ENCODE measurements around the gene ZEB1.
A peak's percentile ranks its signal among the peaks of the same experiment; 100 is the strongest.
"Not testable (repeated sequence)": the region's sequence is repeated elsewhere in the genome, so short reads cannot be mapped to it uniquely, and the experiment has no call there.

ZEB1 gene

GRCh38 chr10:31318382-31318853 lies 598 bp upstream of the ZEB1 start:
- DNase-seq (ENCODE audit: low read depth in 3 of 3) = peak in 2 of 3 donors; percentile 41 to 70

- DNase-seq (ENCODE audit: low read depth in 3 of 3) = peak in 1 of 3 donors; percentile 22
Observed at GRCh38 chr10:31319602-31320549, 860 bp downstream of the ZEB1 start.

- DNase-seq (ENCODE audit: low read depth in 3 of 3) = peak in 1 of 3 donors; percentile 4
Observed at GRCh38 chr10:31320550-31321211, 1.7 kb downstream of the ZEB1 start.

- no peak for DNase-seq (ENCODE audit: low read depth in 3 of 3)
Observed at GRCh38 chr10:31321396-31321941, 2.5 kb downstream of the ZEB1 start.

DNA sequence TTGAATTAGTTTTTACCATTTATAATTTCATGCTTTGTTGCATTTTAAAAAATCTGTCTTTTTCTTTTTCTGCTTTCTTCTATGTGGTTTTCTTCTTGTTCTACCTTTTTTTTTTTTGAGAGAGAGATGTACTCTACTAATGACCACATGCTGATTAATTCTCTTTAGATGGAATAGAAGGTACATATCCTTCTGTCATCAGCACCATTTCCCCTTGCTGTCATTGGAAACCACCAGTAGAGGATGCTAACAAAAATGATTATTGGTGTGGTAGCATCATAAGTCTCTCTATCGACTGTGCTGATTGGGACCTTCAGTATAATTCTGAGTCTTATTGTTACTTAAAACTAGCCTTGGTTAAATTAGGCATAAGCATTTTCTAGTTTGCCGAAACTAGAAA lies 3.6 kb downstream of the ZEB1 start:
- no peak for DNase-seq (ENCODE audit: low read depth in 3 of 3)

- no peak for DNase-seq (ENCODE audit: low read depth in 3 of 3)
Observed at GRCh38 chr10:31340343-31340742, 21.3 kb downstream of the ZEB1 start.

DNA sequence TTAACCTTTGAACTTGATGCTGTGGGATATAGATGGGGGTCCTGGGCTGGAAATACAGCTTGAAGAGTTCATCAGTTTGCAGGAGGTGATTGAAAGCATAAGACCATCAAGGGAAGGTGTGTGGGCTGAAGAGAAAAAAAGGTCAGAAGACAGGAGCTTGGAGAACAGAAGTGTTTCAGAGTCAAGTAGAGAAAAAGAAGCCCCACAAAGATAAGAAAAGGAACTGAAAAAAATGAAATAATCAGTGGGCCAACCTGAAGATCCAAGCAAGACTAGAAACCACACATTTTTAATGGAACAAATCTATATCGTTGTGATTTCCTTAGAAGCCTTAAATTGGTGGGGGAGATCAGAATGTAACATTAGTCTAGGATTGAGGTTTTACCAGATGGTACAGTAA lies 22.5 kb downstream of the ZEB1 start:
- DNase-seq (ENCODE audit: low read depth in 3 of 3) = no peak

- no peak for DNase-seq (ENCODE audit: low read depth in 3 of 3)
Observed at GRCh38 chr10:31343009-31343408, 24.0 kb downstream of the ZEB1 start.

DNA sequence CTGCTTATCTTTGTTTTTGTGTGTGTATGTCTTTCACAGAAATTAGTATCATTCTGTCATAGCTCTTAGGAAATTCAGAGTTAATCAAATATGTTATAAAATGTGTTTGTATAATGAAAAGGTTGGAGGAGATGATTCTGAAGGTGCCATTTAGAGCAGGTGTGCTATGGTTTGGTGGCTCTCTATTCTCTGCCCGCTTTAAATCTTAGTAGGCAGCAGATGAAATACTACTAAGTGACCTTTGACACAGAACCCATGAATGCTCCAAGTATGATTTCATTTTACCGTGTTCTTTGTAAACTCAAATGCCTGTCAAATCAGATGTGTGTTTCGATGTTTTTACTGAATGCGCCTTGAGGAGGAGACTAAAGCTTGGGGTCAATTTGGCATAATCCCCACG lies 24.5 kb downstream of the ZEB1 start:
- DNase-seq (ENCODE audit: low read depth in 3 of 3) = no peak

DNA sequence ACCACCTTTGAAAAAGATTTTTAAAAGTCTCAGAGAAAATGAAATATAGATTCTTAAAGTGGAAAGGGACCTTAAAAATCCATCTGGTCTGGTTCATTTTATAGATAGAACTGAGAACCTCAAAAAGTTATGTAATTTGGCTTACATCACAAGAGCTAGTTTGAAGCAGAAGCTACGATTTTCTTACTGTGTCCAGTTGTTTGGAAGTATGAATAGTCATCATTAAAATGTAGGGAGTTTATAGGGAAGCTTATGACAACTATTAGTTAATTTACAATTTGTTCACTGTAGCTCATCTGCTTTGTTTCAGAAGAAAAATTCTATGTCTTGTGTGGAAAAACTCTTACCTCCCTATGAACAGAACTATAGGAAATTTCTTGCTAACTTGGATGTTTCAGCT lies 26.9 kb downstream of the ZEB1 start:
- no peak for DNase-seq (ENCODE audit: low read depth in 3 of 3)

GRCh38 chr10:31346953-31347352 lies 27.9 kb downstream of the ZEB1 start:
- no peak for DNase-seq (ENCODE audit: low read depth in 3 of 3)

DNA sequence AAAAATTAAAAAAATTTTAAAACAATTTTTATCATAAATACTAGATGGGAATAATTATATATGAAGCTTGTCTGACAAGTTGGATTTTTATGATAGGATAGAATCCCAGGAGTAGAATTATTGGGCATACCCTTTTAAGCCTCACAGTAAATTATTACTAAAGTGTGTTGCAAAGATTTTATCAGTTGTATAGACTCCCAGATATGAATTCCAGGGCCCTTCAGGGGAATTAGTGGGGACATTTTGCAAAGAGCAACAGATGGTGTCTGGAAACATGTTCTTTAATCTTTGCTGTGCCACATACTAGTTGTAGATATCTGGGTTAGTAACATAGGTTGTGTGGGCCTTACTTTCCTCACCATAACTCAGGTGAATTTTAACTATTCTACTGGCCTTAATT lies 28.7 kb downstream of the ZEB1 start:
- no peak for DNase-seq (ENCODE audit: low read depth in 3 of 3)

GRCh38 chr10:31350891-31351290 lies 31.9 kb downstream of the ZEB1 start:
- no peak for DNase-seq (ENCODE audit: low read depth in 3 of 3)

GRCh38 chr10:31352436-31353226 lies 33.6 kb downstream of the ZEB1 start:
- no peak for DNase-seq (ENCODE audit: low read depth in 3 of 3)

GRCh38 chr10:31353574-31353973 lies 34.6 kb downstream of the ZEB1 start:
- DNase-seq (ENCODE audit: low read depth in 3 of 3) = no peak

- no peak for DNase-seq (ENCODE audit: low read depth in 3 of 3)
Observed at GRCh38 chr10:31358688-31359330, 39.8 kb downstream of the ZEB1 start.

DNA sequence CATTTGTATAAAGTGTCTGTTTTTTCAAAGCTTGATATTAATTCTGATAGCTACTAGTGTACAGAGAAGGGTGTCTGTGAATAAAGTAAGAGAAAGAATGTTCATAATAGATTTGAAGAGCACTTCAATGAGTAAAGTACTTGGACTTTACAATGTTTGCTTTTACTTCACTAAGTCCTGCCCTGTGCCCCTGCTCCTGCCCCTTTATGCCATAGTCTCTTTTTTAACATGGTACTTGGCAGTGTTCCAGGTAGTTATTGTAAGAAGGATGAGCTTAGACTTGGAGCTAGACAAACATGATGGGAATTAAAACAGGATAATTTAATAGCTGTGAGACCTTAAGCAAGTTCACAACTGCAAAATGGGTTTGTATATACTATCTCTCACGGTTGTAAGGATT lies 41.0 kb downstream of the ZEB1 start:
- no peak for DNase-seq (ENCODE audit: low read depth in 3 of 3)

DNA sequence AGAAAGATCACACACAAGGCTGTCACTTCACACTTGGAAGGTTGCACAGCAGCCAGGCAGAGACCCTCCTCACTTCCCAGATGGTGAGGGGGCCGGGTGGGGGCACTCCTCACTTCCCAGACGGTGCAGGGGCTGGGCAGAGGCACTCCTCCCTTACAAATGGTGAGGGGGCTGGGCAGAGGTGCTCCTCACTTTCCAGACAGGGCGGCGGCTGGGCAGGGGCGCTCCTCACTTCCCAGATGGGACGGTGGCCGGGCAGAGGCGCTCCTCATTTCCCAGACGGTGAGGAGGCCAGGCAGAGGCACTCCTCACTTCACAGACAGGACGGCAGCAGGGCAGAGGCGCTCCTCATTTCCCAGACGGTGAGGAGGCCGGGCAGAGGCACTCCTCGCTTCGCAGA lies 42.5 kb downstream of the ZEB1 start:
- not testable (repeated sequence) for DNase-seq (ENCODE audit: low read depth in 3 of 3)

GRCh38 chr10:31362023-31362641 lies 43.1 kb downstream of the ZEB1 start:
- DNase-seq (ENCODE audit: low read depth in 3 of 3) = no peak

DNA sequence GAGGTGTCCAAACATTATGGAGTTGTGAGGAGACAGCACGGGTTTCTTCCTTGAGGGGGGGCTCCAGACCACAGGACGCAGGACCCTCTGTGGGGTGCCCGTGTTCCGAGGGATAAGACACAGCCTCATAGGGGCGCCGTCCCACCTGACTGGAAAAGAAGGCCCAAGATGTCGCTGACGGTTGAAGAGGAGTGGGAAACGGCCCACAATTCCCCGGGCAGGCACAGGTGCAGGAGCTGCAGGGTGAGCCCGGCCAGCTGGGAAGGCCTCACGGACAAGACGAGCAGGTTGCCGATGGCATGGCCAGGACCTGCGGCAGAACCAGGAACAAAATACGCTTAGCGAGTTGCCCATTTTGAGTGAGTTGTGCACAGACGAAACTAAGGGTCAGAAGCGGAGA lies 44.7 kb downstream of the ZEB1 start:
- DNase-seq (ENCODE audit: low read depth in 3 of 3) = not testable (repeated sequence)

- not testable (repeated sequence) for DNase-seq (ENCODE audit: low read depth in 3 of 3)
Observed at GRCh38 chr10:31364238-31364637, 45.2 kb downstream of the ZEB1 start.
